Fibroblast of lung (primary cell): ENCODE results near the gene CTSC.

Source experiments
- CTCF ChIP-seq, 2 donors: IDR thresholded peaks in 1 of 2; conservative IDR thresholded peaks in 1 of 2; 1 replicate in 1 of 2; 2 replicates in 1 of 2; pipeline ENCODE4 v1.5.1; 2011 to 2012; ENCODE audit warnings: low read length in 2 of 2, control low read depth in 1 of 2, inconsistent platforms in 1 of 2, low read depth in 1 of 2, mild to moderate bottlenecking in 1 of 2
- EZH2 ChIP-seq: IDR thresholded peaks from 2 replicates; pipeline ENCODE4 v1.5.1; 2012; ENCODE audit warnings: low read length, control low read depth, mild to moderate bottlenecking; ENCODE audit errors: missing control alignments

GRCh38 chr11:88246696-88247095 lies 90.8 kb downstream of the CTSC start:
- TF ChIP-seq CTCF (conservative IDR thresholded peaks at IDR 0.05 in 1 of 2, IDR thresholded peaks at IDR 0.05 in 1 of 2; ENCODE audit: low read depth in 1 of 2, low read length in 2 of 2) (no peak), EZH2 (no peak)
